NCI-H2196 (cell line): ENCODE results near the gene MED9.
A peak's percentile ranks its signal among the peaks of the same experiment; 100 is the strongest.

Source experiments
- DNase-seq: peaks from one replicate; lab custom pipeline; 2025; ENCODE audit not compliant: unreplicated experiment; lab: John Stamatoyannopoulos, UW

The MED9 gene

GRCh38 chr17:17533901-17534441, 57.2 kb downstream of the MED9 start:
- DNase-seq = peak; percentile 6

GRCh38 chr17:17535957-17536356, 59.2 kb downstream of the MED9 start:
- no peak for DNase-seq

GRCh38 chr17:17536702-17537101, 59.9 kb downstream of the MED9 start:
- DNase-seq = no peak

DNA sequence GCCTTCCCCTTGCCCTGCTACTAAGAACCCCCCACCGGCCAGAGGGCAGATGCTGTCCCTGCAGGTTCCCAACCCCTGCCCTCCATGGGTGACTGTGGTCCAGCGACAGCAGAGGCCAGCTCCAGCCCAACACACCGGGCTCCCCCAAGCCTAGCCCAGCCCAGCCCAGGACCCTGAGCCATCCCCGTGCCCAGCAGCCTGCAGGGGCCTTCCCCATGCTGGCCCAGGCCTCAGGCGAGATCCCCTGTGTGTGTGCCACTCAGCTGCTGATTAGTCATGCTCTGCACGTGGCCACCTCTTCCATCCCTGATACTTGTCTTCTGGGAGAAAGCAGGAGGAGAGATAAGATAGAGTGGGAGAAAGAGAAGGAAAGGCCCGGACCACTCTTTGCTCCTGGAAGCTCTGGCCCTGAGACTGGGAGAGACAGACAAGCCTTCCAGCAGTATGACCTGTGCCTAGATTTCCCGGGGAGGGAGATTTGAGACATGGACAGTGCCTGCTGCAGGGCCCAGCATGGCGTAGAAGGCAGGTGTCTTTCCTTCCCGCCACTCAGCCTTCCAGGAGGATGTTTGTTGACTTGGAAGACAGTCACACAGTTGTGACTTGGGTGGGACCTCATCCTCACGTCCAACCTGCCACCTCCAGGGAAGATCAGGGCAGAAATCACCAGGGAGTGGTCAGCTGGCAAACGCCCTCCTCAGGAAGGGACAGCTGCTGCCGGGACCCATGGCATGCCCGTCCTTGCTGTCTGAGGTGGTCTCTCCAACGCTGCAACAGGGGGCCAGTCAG, 60.7 kb downstream of the MED9 start:
- DNase-seq = no peak

- DNase-seq = peak; percentile 82
These were observed 61.9 kb downstream of the MED9 start for GRCh38 chr17:17538417-17539391.

GRCh38 chr17:17539591-17539990, 62.8 kb downstream of the MED9 start:
- no peak for DNase-seq

DNA sequence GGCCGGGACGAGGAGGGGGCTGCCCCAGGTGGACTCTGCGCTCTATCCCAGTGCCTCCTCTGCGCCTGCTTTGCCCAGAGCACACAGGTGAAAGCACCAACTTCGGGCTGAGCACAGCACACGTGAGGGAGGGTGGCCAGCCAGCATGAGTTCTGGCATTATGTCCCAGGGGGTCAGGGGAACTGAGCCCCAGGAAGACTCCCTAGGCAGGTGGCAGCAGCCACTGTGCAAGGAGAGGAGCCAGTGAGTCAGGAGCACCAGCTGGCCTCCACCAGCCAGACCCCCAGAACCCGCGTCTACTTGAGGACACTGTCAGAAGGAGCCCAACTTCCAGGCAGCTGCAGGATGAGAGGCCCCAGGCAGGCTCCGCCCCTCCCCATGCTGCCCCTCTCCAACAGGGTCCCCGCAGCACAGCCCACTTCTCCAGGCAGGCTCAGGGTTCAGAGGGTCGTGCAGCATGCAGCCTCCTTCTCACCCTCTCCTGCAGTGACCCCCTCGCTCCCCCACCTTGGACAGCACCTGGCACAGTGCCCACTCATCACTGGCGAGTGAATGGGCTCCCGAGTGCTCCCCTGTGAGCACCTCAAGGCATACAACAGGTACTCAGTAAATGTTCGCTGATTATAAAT, 63.6 kb downstream of the MED9 start:
- peak; percentile 12 for DNase-seq

- DNase-seq = peak; percentile 34
These were observed 64.3 kb downstream of the MED9 start for GRCh38 chr17:17540935-17541639.

DNA sequence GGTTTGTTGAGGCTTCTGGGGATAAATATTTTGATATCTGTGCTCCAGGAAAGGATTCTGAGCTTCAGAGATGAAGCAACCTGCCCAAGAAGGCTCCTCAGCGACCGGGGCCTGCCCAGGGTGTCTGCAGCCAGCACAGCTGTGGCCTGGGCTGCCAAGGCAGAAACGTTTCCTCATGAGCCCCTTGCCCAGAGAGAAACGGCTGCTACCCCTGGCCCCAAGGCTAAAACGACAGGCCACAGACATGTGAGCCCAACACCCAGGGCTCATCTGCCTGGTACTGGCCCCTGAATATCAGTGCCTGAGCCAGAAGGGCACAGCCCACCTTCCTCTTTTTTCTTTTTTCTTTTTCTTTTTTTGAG, 64.8 kb downstream of the MED9 start:
- no peak for DNase-seq
